ENCODE results near the gene TTLL8. TPM values are rescaled to one million over a fixed set of nuclear protein-coding genes. Genes with fewer than 3 reads are reported as not detected.

Gene TTLL8
- total RNA-seq, 1 experiment from 2014 or later = not detected

DNA sequence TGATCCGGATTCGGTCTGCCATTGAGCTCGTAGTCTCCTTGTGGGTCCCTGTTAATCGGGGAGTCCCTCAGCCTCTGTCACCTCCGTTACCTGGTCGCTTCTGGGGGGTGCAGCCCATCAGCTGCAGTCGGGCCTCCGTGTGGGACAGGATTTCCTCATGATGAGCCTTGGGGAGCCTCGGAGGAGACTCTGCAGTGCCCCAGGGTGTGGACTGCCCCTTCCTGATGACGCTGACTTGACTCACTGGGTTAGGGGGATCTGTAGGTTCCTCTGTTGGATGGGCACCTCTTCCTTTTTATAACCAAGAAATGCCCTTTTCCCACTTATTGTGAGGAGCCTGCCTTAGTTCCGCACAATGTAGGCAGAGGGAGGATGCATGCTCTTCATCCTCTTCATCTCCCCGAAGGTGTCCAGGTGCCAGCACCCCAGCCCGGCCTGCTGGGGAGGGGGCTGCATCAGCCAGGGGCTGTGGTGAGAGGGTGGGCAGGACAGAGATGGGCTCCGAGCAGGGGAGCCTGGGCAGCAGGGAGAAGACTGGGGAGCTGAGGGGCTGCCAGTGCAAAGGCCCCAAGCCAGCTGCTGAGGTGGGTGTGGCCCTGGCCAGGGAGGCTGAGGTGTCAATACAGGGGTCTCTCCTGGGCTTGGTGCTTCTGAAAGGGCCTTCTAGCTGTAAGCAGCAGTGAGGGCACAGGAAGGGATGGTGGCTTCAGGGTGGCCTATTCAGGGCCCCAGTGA lies 13.5 kb upstream of the TTLL8 start:
- no peak for TF ChIP-seq REST (IDR thresholded peaks at IDR 0.05; ENCODE audit: insufficient read depth in 1 of 2, low read depth in 2 of 2, low read length in 1 of 2)
- no peak for TF ChIP-seq SIN3A (IDR thresholded peaks at IDR 0.05; ENCODE audit: borderline replicate concordance, insufficient read depth, low read depth, low read length)
- no peak for TF ChIP-seq TCF7L2 (IDR thresholded peaks at IDR 0.05; ENCODE audit: low read depth, low read length)
- TF ChIP-seq POLR2AphosphoS5 (IDR thresholded peaks at IDR 0.05; ENCODE audit: low read depth, low read length) = no peak
- TF ChIP-seq CTCF (IDR thresholded peaks at IDR 0.05) = no peak
- ChIA-PET CTCF (interaction anchor here (0.6 kb wide), 1 partner anchor 60 kb away, joined by 3 read pairs; no protein-coding TSS in a partner anchor), POLR2A (no interaction called here)
- Histone ChIP-seq H3K36me3 (ENCODE audit: control insufficient read depth, insufficient read depth, low read length) (no peaks in the 10 kb centered on the region), H3K4me1 (ENCODE audit: control insufficient read depth, insufficient read depth, low read length) (no peaks in the 10 kb centered on the region), H3K9me3 (ENCODE audit: control insufficient read depth, insufficient read depth, low read depth, low read length) (no peaks in the 10 kb centered on the region), H3K27me3 (ENCODE audit: control insufficient read depth, insufficient read depth, low read length) (no peaks in the 10 kb centered on the region), H3K4me3 (ENCODE audit: low read depth in 2 of 2, low read length in 2 of 2) (no peak overlapping the region), H3K27ac (ENCODE audit: low read length) (no peak overlapping the region)
- intact Hi-C loops (cut with micrococcal nuclease; ENCODE audit: unreplicated experiment) (no loop called here), in situ Hi-C loops (cut with HindIII; ENCODE audit: low pct_unique_long_range_greater_than_20kb, low sequenced_read_pairs) (no loop called here)
- no peak for DNase-seq (ENCODE audit: low read depth, low spot score)
- no TSS peak for BruUV-seq (replicated peaks)
- ATAC-seq = no peak

DNA sequence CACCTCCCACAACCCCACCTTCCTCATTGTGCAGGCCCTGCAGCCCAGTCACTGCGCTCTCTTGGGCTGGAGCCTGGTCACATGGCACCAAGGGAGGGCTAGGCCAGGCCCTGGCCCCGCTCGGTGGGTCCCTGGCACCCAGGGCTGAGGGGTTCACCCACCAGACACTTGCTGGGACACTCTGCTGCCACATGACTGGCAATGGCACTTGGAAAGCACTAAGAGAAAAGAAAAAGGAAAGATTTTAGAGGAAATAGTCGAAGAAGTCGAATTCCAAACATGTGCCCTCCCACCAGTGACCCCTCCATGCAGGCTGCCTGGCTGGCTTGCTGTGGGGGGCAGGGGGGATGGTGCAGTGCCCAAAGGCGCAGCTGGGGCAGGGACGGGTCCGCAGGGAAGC lies 12.3 kb upstream of the TTLL8 start:
- in situ Hi-C loops (cut with HindIII; ENCODE audit: low pct_unique_long_range_greater_than_20kb, low sequenced_read_pairs) (no loop called here), intact Hi-C loops (cut with micrococcal nuclease; ENCODE audit: unreplicated experiment) (no loop called here)
- Histone ChIP-seq H3K4me1 (ENCODE audit: control insufficient read depth, insufficient read depth, low read length) (no peaks in the 10 kb centered on the region), H3K27me3 (ENCODE audit: control insufficient read depth, insufficient read depth, low read length) (no peaks in the 10 kb centered on the region), H3K36me3 (ENCODE audit: control insufficient read depth, insufficient read depth, low read length) (no peaks in the 10 kb centered on the region), H3K4me3 (ENCODE audit: low read depth in 2 of 2, low read length in 2 of 2) (no peak overlapping the region), H3K9me3 (ENCODE audit: control insufficient read depth, insufficient read depth, low read depth, low read length) (no peaks in the 10 kb centered on the region), H3K27ac (ENCODE audit: low read length) (no peak overlapping the region)
- TF ChIP-seq SIN3A (IDR thresholded peaks at IDR 0.05; ENCODE audit: borderline replicate concordance, insufficient read depth, low read depth, low read length) = no peak
- no peak for TF ChIP-seq TCF7L2 (IDR thresholded peaks at IDR 0.05; ENCODE audit: low read depth, low read length)
- no peak for TF ChIP-seq POLR2AphosphoS5 (IDR thresholded peaks at IDR 0.05; ENCODE audit: low read depth, low read length)
- TF ChIP-seq REST (IDR thresholded peaks at IDR 0.05; ENCODE audit: insufficient read depth in 1 of 2, low read depth in 2 of 2, low read length in 1 of 2) = no peak
- TF ChIP-seq CTCF (IDR thresholded peaks at IDR 0.05) = no peak
- POLR2A ChIA-PET = no interaction called here
- ATAC-seq (no peak), DNase-seq (ENCODE audit: low read depth, low spot score) (no peak)
- BruUV-seq (replicated peaks) = no TSS peak
- CTCF ChIA-PET = no interaction called here

Data from Panc1 (cell line).